Measurements from ENCODE around the gene BBS10. TPM values are rescaled to one million over a fixed set of nuclear protein-coding genes. Genes with fewer than 3 reads are reported as not detected.

The BBS10 gene
- total and polyA plus RNA-seq, 2 of the 8 experiments (the other 6 are each of a cell fraction or from before 2014, with no cell fraction given), result 4.4 to 9.2 TPM

DNA sequence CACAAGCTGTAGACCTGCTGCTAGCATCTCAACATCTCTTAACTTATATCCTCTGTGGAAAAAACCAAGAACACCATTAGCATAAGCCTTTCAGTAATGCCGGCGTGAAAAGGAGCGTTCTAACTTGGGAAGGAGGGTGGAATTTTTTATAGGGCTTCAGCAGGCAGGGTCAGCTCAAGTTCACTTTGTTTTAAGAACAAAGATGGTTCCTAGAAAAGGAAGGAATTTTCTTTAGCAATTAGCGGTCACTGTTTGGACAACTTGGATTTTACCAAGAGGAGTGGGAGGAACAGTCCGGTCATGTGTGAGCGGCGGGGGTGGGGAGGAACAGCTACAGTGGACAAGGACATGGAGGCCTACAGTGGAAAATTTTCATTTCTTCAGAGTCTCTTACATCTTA lies 35.9 kb downstream of the BBS10 start (continued):
- TF ChIP-seq BRCA1 (IDR thresholded peaks at IDR 0.05; ENCODE audit: low read depth, low read length), result no peak
- TF ChIP-seq, protein P1, sequence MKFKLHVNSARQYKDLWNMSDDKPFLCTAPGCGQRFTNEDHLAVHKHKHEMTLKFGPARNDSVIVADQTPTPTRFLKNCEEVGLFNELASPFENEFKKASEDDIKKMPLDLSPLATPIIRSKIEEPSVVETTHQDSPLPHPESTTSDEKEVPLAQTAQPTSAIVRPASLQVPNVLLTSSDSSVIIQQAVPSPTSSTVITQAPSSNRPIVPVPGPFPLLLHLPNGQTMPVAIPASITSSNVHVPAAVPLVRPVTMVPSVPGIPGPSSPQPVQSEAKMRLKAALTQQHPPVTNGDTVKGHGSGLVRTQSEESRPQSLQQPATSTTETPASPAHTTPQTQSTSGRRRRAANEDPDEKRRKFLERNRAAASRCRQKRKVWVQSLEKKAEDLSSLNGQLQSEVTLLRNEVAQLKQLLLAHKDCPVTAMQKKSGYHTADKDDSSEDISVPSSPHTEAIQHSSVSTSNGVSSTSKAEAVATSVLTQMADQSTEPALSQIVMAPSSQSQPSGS (IDR thresholded peaks at IDR 0.05; ENCODE audit: low read length), result no peak
- TF ChIP-seq JUN (IDR thresholded peaks at IDR 0.05; ENCODE audit: low read depth, low read length), result no peak
- TF ChIP-seq CTBP2 (IDR thresholded peaks at IDR 0.05; ENCODE audit: borderline replicate concordance, insufficient read depth, insufficient read length, low read length), result no peak
- no peak for TF ChIP-seq EZH2 (IDR thresholded peaks at IDR 0.05; ENCODE audit: low read depth, low read length, severe bottlenecking)
- no peak for TF ChIP-seq ZNF274 (IDR thresholded peaks at IDR 0.05; ENCODE audit: borderline replicate concordance, extremely low read depth, low read length)
- TF ChIP-seq KDM5A (IDR thresholded peaks at IDR 0.05; ENCODE audit: low read length), result no peak
- no peak for TF ChIP-seq KDM1A (IDR thresholded peaks at IDR 0.05; ENCODE audit: borderline replicate concordance, low read length)

Data from H1 (cell line).